CD14-positive monocyte (primary cell): ENCODE measurements around the gene KLHDC10. TPM values are rescaled to one million over a fixed set of nuclear protein-coding genes. Genes with fewer than 3 reads are reported as not detected.
A peak's percentile ranks its signal among the peaks of the same experiment; 100 is the strongest.

Source experiments
- DNase-seq, 3 donors: peaks; one replicate each; pipeline ENCODE4 v3.0.0-alpha.2; 2011 to 2022
- H2AFZ ChIP-seq: 2 replicates; pipeline ENCODE4 v1.6.0; 2012; ENCODE audit warnings: mild to moderate bottlenecking, low read depth, low read length, inconsistent platforms; ENCODE audit not compliant: insufficient read depth, poor library complexity, severe bottlenecking
- H3K27ac ChIP-seq, 2 donors: 1 replicate in 1 of 2; 2 replicates in 1 of 2; pipeline ENCODE4 v1.5.1; 2012 to 2013; ENCODE audit warnings: low read length in 2 of 2, control low read depth in 1 of 2, inconsistent platforms in 1 of 2, low read depth in 1 of 2, mild to moderate bottlenecking in 1 of 2
- H3K27me3 ChIP-seq, 2 donors: one replicate each; pipeline versions ENCODE4 v1.6.0 to v1.6.1; 2011 to 2013; ENCODE audit warnings: low read length in 2 of 2; ENCODE audit not compliant: control insufficient read depth in 2 of 2, insufficient read depth in 2 of 2
- H3K36me3 ChIP-seq, 2 donors: replicated peaks in 1 of 2; 1 replicate in 1 of 2; 2 replicates in 1 of 2; pipeline versions ENCODE4 v1.5.1 to v1.6.1; 2012 to 2013; ENCODE audit warnings: low read length in 2 of 2, control low read depth in 1 of 2, inconsistent platforms in 1 of 2, mild to moderate bottlenecking in 1 of 2; ENCODE audit not compliant: insufficient read depth in 2 of 2, control insufficient read depth in 1 of 2
- H3K4me1 ChIP-seq, 2 donors: 1 replicate in 1 of 2; 2 replicates in 1 of 2; pipeline versions ENCODE4 v1.5.1 to v1.6.1; 2012 to 2013; ENCODE audit warnings: low read length in 2 of 2, control low read depth in 1 of 2, inconsistent platforms in 1 of 2, mild to moderate bottlenecking in 1 of 2, moderate library complexity in 1 of 2; ENCODE audit not compliant: insufficient read depth in 2 of 2, control insufficient read depth in 1 of 2
- H3K4me2 ChIP-seq: replicated peaks from 2 replicates; pipeline ENCODE3; 2012; ENCODE audit warnings: low read length, moderate library complexity, mild to moderate bottlenecking; ENCODE audit not compliant: poor library complexity, severe bottlenecking; ENCODE audit errors: extremely low read depth
- H3K4me3 ChIP-seq, 3 experiments: fragments of 200-600 bp in 1 of 3; sonication (generic) in 1 of 3; replicated peaks in 1 of 3; 1 replicate in 2 of 3; 2 replicates in 1 of 3; pipeline ENCODE4 v1.5.1; 2011 to 2013; ENCODE audit warnings: low read length in 3 of 3, mild to moderate bottlenecking in 3 of 3, control low read depth in 2 of 3, low read depth in 2 of 3, inconsistent platforms in 1 of 3, moderate library complexity in 1 of 3
- H3K79me2 ChIP-seq: 2 replicates; pipeline ENCODE4 v1.6.0; 2012; ENCODE audit warnings: mild to moderate bottlenecking, control low read depth, inconsistent platforms, low read length, moderate library complexity; ENCODE audit not compliant: insufficient read depth
- H3K9ac ChIP-seq: 2 replicates; pipeline ENCODE4 v1.6.0; 2017; ENCODE audit warnings: low read length, mild to moderate bottlenecking; ENCODE audit not compliant: insufficient read depth, poor library complexity, severe bottlenecking
- H3K9me3 ChIP-seq, 2 donors: replicated peaks in 1 of 2; 1 replicate in 1 of 2; 2 replicates in 1 of 2; pipeline versions ENCODE4 v1.5.1 to v1.6.1; 2012 to 2013; ENCODE audit warnings: low read length in 2 of 2, control low read depth in 1 of 2; ENCODE audit not compliant: control insufficient read depth in 1 of 2, insufficient read depth in 1 of 2
- H4K20me1 ChIP-seq: 2 replicates; pipeline ENCODE4 v1.6.0; 2012; ENCODE audit warnings: mild to moderate bottlenecking, low read length, control low read depth, moderate library complexity; ENCODE audit not compliant: insufficient read depth
- H3K27ac Mint-ChIP-seq, 7 donors: one replicate each; pipeline ENCODE4 v1.8.0; 2020; ENCODE audit warnings: mild to moderate bottlenecking in 7 of 7, mixed read lengths in 7 of 7, moderate library complexity in 6 of 7, inconsistent platforms in 2 of 7
- H3K27me3 Mint-ChIP-seq, 3 donors: one replicate each; pipeline ENCODE4 v1.8.0; 2021 to 2022; ENCODE audit warnings: low read depth in 3 of 3, mild to moderate bottlenecking in 3 of 3, mixed read lengths in 3 of 3, moderate library complexity in 3 of 3, inconsistent platforms in 1 of 3
- H3K36me3 Mint-ChIP-seq, 2 donors: one replicate each; pipeline ENCODE4 v1.8.0; 2020; ENCODE audit warnings: mixed read lengths in 2 of 2, inconsistent platforms in 1 of 2, mild to moderate bottlenecking in 1 of 2
- H3K4me1 Mint-ChIP-seq: one replicate; pipeline ENCODE4 v1.8.0; 2020; ENCODE audit warnings: mild to moderate bottlenecking, mixed read lengths
- H3K4me3 Mint-ChIP-seq, 2 donors: one replicate each; pipeline ENCODE4 v1.8.0; 2020; ENCODE audit warnings: mild to moderate bottlenecking in 2 of 2, mixed read lengths in 2 of 2, moderate library complexity in 1 of 2
- H3K9me3 Mint-ChIP-seq, 7 donors: one replicate each; pipeline ENCODE4 v1.8.0; 2020 to 2022; ENCODE audit warnings: mixed read lengths in 7 of 7, mild to moderate bottlenecking in 6 of 7, moderate library complexity in 6 of 7, inconsistent platforms in 2 of 7
- WGBS: methylation state at CpG from one replicate; pipeline ENCODE4 v1.1.5; 2013; ENCODE audit warnings: missing lambda C conversion rate; ENCODE audit not compliant: insufficient coverage; 5-methylcytosine and 5-hydroxymethylcytosine counted together
- intact Hi-C, 2 donors: fragments of 100-400 bp; cut with micrococcal nuclease; formaldehyde crosslinking; loops; one replicate each; pipeline versions ENCODE4 v1.15.0 to v1.15.1; 2023
- polyA plus RNA-seq, 3 donors: library from polyadenylated mRNA; depleted of rRNA in 1 of 3; unstranded in 2 of 3; stranded (reverse) in 1 of 3; fragments of 300-500 nt in 2 of 3; fragments of >200 nt in 1 of 3; fragmentation: Illumina TruSeq in 2 of 3; gene quantifications; 1 replicate in 2 of 3; 2 replicates in 1 of 3; pipeline ENCODE4 v1.2.3, GENCODE V29; 2012 to 2021
- TF ChIP-seq, protein P1 (sequence below): fragments of 200-600 bp; IDR thresholded peaks from one replicate; pipeline ENCODE4 v1.8.0; 2022; ENCODE audit warnings: antibody characterized with exemption, mild to moderate bottlenecking

KLHDC10 gene
- polyA plus RNA-seq, 3 donors: 1.1 to 13.9 (median 2.9) TPM

- 88% methylated on average over 1 of the region's 1 CpG for WGBS
- DNase-seq: no peak
- Histone ChIP-seq H3K36me3 (peaks cover 43 to 67% of the 10 kb centered on the region in 2 donors), H3K4me1 (no peaks in the 10 kb centered on the region), H3K9me3 (no peaks in the 10 kb centered on the region), H3K27me3 (no peaks in the 10 kb centered on the region), H3K4me3 (no peak overlapping the region), H3K9ac (no peak overlapping the region), H4K20me1 (no peaks in the 10 kb centered on the region), H3K4me2 (no peak overlapping the region), H3K27ac (no peak overlapping the region), H3K79me2 (no peaks in the 10 kb centered on the region), H2AFZ (no peak overlapping the region)
- Mint-ChIP-seq H3K4me3 (no peak overlapping the region), H3K27me3 (no peaks in the 10 kb centered on the region), H3K4me1 (no peaks in the 10 kb centered on the region), H3K36me3 (peaks cover 45 to 74% of the 10 kb centered on the region in 2 donors), H3K9me3 (no peaks in the 10 kb centered on the region), H3K27ac (peak overlapping the region in 2 of 7 donors; percentile 82 to 86)
- TF ChIP-seq, protein P1, sequence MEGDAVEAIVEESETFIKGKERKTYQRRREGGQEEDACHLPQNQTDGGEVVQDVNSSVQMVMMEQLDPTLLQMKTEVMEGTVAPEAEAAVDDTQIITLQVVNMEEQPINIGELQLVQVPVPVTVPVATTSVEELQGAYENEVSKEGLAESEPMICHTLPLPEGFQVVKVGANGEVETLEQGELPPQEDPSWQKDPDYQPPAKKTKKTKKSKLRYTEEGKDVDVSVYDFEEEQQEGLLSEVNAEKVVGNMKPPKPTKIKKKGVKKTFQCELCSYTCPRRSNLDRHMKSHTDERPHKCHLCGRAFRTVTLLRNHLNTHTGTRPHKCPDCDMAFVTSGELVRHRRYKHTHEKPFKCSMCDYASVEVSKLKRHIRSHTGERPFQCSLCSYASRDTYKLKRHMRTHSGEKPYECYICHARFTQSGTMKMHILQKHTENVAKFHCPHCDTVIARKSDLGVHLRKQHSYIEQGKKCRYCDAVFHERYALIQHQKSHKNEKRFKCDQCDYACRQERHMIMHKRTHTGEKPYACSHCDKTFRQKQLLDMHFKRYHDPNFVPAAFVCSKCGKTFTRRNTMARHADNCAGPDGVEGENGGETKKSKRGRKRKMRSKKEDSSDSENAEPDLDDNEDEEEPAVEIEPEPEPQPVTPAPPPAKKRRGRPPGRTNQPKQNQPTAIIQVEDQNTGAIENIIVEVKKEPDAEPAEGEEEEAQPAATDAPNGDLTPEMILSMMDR: no peak
- intact Hi-C loops: no loop called here
Observed at GRCh38 chr7:130032698-130033097, 37.6 kb upstream of the KLHDC10 start.

DNA sequence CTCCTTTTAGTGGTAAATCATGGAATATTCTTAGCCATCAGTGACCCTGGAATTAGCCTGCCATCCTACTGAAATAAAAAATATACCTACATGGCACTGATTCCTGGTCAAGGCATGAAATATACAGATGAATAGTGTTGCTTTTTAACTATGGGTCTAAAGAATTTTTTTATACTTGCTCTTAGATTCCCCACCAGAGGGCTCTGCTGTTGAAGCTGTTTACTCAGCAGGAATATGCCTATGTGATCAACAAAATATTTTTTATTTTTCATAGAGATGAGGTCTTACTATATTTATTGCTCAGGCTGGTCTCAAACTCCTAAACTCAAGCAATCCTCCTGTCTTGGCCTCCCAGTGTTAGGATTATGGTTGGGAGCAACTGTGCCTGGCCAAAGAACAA, 32.6 kb upstream of the KLHDC10 start:
- Histone ChIP-seq H3K79me2 (no peaks in the 10 kb centered on the region), H3K9me3 (no peaks in the 10 kb centered on the region), H2AFZ (no peak overlapping the region), H3K4me2 (no peak overlapping the region), H3K4me1 (no peaks in the 10 kb centered on the region), H4K20me1 (no peaks in the 10 kb centered on the region), H3K27ac (no peak overlapping the region), H3K9ac (no peak overlapping the region), H3K36me3 (peaks cover 58 to 84% of the 10 kb centered on the region in 2 donors), H3K27me3 (no peaks in the 10 kb centered on the region), H3K4me3 (no peak overlapping the region)
- H3K27ac Mint-ChIP-seq: no peak overlapping the region
- peaks cover 48 to 85% of the 10 kb centered on the region in 2 donors for H3K36me3 Mint-ChIP-seq
- TF ChIP-seq, protein P1: no peak
- H3K4me1 Mint-ChIP-seq: no peaks in the 10 kb centered on the region
- no peaks in the 10 kb centered on the region for H3K9me3 Mint-ChIP-seq
- intact Hi-C loops: no loop called here
- H3K27me3 Mint-ChIP-seq: no peaks in the 10 kb centered on the region
- no peak overlapping the region for H3K4me3 Mint-ChIP-seq
- DNase-seq: no peak
